Right lobe of liver (tissue), 6 donors: ENCODE data around the gene RGS6. TPM values are rescaled to one million over a fixed set of nuclear protein-coding genes. Genes with fewer than 3 reads are reported as not detected.

ENCODE experiments used
- ATAC-seq, 4 donors: fragments of 200-7000 bp; cut with Tn5 transposase; one replicate each; pipeline ENCODE4 v1.9.1; 2020; ENCODE audit warnings: mild to moderate bottlenecking in 4 of 4, moderate library complexity in 4 of 4
- DNase-seq, 3 donors: peaks; one replicate each; pipeline ENCODE4 v3.0.0-alpha.2; 2020
- H3K27ac ChIP-seq, 3 donors: fragments of 200-600 bp; one replicate each; pipeline ENCODE4 v1.8.0; 2022
- H3K27me3 ChIP-seq, 2 donors: fragments of 200-600 bp; one replicate each; pipeline ENCODE4 v1.8.0; 2022
- H3K36me3 ChIP-seq, 4 donors: fragments of 200-600 bp; sonication (generic) in 1 of 4; one replicate each; pipeline versions ENCODE4 v1.5.1 to v1.8.0; 2017 to 2022; ENCODE audit warnings: control low read depth in 1 of 4
- H3K4me1 ChIP-seq, 4 donors: fragments of 200-600 bp; sonication (generic) in 1 of 4; one replicate each; pipeline versions ENCODE4 v1.5.1 to v1.8.0; 2017 to 2022; ENCODE audit warnings: control low read depth in 1 of 4
- H3K4me3 ChIP-seq, 3 donors: fragments of 200-600 bp; one replicate each; pipeline ENCODE4 v1.8.0; 2022
- H3K9me3 ChIP-seq, 4 donors: fragments of 200-600 bp; sonication (generic) in 1 of 4; one replicate each; pipeline versions ENCODE4 v1.5.1 to v1.8.0; 2017 to 2022; ENCODE audit warnings: control low read depth in 1 of 4
- POLR2A ChIP-seq: fragments of 450-650 bp; IDR thresholded peaks from one replicate; pipeline ENCODE4 v1.6.1; 2017; ENCODE audit warnings: antibody characterized with exemption, mild to moderate bottlenecking
- WGBS: methylation state at CpG from one replicate; pipeline ENCODE4 v1.1.6; 2018; ENCODE audit warnings: low coverage, low lambda C conversion rate; ENCODE audit not compliant: insufficient coverage; ENCODE audit errors: missing lambda C conversion rate; 5-methylcytosine and 5-hydroxymethylcytosine counted together
- intact Hi-C, 2 donors: fragments of 100-400 bp; cut with DNase I; formaldehyde crosslinking; loops; one replicate each; pipeline versions ENCODE4 v1.11.2 to v1.14.1; 2022
- total RNA-seq, 6 experiments: library from RNA; depleted of rRNA in 2 of 6; stranded (reverse); fragments of >200 nt in 2 of 6; fragmentation: NEBNext Ultra II Directional in 3 of 6; extraction: Animal tissue kit (Norgen Biotek cat#: 25700) in 3 of 6; gene quantifications; one replicate each; pipeline versions ENCODE4 v1.1.0 to v1.2.4, GENCODE V29; 2016 to 2023
- TF ChIP-seq, protein P1 (sequence below), 4 donors: fragments of 200-600 bp in 3 of 4; fragments of 450-650 bp in 1 of 4; IDR thresholded peaks; one replicate each; pipeline versions ENCODE4 v1.5.1 to v1.8.0; 2016 to 2022; ENCODE audit warnings: antibody characterized with exemption in 4 of 4, mild to moderate bottlenecking in 2 of 4
- donor health status: DM: no; HTN: yes; CAD: no.
- donor health status: DM: no; HTN: no; CAD: no.
- donor health status: DM: no; HTN: no; CAD: no.
- donor health status: DM: no; HTN: yes; CAD: no.
- donor health status: DM: no; HTN: yes; CAD: no.

The RGS6 gene
- total RNA-seq, 6 experiments from 2014 or later, result 0.07 TPM; not detected in 5

DNA sequence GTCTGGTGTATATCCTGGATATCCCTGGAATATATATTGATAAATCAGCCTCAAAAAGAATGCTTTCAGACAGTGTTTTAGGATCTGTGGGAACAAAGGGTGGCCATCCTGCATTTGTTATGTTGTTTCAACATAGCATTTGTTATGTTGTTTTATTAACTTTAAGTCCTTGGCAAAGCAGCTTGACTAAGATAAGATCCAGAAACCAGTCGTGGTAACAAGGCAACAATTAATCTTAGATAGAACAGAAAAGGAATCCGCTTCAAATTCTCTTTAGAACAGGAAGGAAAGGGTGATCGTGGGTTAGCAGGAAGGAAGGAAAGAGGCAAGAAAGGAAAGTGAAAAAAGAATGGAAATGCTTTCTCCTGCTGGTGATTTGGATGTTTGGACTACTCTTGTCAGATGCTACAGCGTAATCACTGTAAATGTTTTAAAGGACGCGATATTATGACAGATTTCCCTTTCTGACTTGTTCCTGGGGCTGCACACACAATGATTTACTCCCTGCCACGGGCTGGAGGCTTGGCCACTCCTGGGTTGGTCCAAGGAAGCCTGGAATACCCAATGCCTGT is 518.3 kb downstream of the RGS6 start:
- Histone ChIP-seq H3K9me3 (no peaks in the 10 kb centered on the region), H3K27me3 (no peaks in the 10 kb centered on the region), H3K4me1 (no peaks in the 10 kb centered on the region), H3K27ac (no peak overlapping the region), H3K36me3 (no peaks in the 10 kb centered on the region), H3K4me3 (no peak overlapping the region)
- WGBS, result 39% methylated on average over 7 of the region's 7 CpGs
- no peak for TF ChIP-seq POLR2A
- TF ChIP-seq, protein P1, sequence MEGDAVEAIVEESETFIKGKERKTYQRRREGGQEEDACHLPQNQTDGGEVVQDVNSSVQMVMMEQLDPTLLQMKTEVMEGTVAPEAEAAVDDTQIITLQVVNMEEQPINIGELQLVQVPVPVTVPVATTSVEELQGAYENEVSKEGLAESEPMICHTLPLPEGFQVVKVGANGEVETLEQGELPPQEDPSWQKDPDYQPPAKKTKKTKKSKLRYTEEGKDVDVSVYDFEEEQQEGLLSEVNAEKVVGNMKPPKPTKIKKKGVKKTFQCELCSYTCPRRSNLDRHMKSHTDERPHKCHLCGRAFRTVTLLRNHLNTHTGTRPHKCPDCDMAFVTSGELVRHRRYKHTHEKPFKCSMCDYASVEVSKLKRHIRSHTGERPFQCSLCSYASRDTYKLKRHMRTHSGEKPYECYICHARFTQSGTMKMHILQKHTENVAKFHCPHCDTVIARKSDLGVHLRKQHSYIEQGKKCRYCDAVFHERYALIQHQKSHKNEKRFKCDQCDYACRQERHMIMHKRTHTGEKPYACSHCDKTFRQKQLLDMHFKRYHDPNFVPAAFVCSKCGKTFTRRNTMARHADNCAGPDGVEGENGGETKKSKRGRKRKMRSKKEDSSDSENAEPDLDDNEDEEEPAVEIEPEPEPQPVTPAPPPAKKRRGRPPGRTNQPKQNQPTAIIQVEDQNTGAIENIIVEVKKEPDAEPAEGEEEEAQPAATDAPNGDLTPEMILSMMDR (IDR thresholded peaks at IDR 0.05), result no peak
- intact Hi-C loops, result no loop called here
- ATAC-seq, result peak in 2 of 4 donors; percentile 14 to 17
- DNase-seq, result no peak

DNA sequence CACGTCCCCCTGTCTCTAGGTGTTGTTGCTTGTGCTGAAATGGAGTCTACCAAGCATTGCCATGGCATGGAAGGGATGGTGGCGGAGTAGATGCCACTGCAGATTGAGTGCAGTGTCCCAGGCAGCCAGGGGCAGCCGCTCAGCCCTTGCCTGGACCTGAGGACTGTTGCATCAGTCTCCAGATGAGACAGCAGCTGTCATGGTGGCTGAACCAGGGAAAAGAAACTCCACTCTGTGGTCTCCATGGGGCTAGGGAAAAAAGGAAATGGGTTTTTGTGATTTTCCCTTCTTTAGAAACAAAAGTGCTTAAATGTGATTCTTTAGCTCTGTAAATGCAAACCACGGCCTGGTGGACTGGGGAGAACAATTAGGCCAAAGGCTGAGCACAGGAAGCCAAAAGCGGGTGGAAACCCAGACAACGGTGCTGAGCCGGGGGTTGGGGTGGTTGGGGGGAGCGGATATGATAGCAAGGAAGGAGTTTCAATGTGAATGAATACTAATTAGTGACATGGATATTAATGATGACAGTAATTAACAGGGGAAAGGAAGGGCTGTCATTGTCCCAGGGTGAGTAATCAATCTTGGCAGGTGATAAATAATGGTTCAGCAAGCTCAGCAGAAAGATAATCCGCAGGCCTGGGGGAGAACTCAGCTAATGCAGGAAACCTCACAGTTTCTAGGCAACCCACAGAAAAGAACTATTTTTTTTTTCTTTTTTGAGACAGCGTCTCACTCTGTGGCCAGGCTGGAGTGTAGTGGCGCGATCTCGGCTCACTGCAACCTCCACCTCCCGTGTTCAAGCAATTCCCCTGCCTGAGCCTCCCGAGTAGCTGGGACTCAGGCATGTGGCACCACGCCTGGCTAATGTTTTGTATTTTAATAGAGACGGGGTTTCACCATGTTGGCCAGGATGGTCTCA is 519.1 kb downstream of the RGS6 start:
- no peak overlapping the region for H3K27ac ChIP-seq
- peak; percentile 40 to 63 (median 47) for ATAC-seq

DNA sequence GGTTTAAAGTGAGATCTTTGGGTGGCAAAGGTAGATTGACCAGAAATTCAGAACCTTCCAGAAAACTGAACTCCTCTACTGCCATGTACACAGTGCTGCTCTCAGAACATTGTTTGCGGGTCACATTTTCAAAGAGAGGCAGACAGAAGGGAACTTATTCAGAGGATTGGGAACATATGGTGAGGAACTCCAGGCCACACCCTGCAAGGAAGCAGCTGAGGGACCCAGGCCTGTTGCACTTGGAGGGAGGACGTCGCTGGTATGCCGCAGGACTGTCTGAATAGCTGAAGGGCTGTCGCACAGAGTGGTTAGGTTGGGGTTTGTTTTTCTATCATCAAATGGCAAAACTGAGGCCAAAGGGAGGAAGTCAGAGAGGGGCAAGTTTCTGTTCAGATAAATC is 520.5 kb downstream of the RGS6 start:
- intact Hi-C loops, result no loop called here
- ATAC-seq (no peak), DNase-seq (no peak)
- Histone ChIP-seq H3K36me3 (no peaks in the 10 kb centered on the region), H3K9me3 (no peaks in the 10 kb centered on the region), H3K27ac (no peak overlapping the region), H3K4me3 (no peak overlapping the region), H3K27me3 (no peaks in the 10 kb centered on the region), H3K4me1 (no peaks in the 10 kb centered on the region)
- no peak for TF ChIP-seq POLR2A
- TF ChIP-seq, protein P1 (IDR thresholded peaks at IDR 0.05), result no peak
- WGBS, result 95% methylated on average over 5 of the region's 5 CpGs

More for the DNA sequence above, 519.1 kb downstream of the RGS6 start:
- no peaks in the 10 kb centered on the region for H3K36me3 ChIP-seq
- DNase-seq, result no peak
- TF ChIP-seq, protein P1 (IDR thresholded peaks at IDR 0.05), result no peak
- TF ChIP-seq POLR2A, result no peak
- intact Hi-C loops, result no loop called here
- no peaks in the 10 kb centered on the region for H3K27me3 ChIP-seq
- WGBS, result 63% methylated on average over 17 of the region's 17 CpGs
- no peak overlapping the region for H3K4me3 ChIP-seq
- H3K9me3 ChIP-seq, result no peaks in the 10 kb centered on the region
- no peaks in the 10 kb centered on the region for H3K4me1 ChIP-seq

DNA sequence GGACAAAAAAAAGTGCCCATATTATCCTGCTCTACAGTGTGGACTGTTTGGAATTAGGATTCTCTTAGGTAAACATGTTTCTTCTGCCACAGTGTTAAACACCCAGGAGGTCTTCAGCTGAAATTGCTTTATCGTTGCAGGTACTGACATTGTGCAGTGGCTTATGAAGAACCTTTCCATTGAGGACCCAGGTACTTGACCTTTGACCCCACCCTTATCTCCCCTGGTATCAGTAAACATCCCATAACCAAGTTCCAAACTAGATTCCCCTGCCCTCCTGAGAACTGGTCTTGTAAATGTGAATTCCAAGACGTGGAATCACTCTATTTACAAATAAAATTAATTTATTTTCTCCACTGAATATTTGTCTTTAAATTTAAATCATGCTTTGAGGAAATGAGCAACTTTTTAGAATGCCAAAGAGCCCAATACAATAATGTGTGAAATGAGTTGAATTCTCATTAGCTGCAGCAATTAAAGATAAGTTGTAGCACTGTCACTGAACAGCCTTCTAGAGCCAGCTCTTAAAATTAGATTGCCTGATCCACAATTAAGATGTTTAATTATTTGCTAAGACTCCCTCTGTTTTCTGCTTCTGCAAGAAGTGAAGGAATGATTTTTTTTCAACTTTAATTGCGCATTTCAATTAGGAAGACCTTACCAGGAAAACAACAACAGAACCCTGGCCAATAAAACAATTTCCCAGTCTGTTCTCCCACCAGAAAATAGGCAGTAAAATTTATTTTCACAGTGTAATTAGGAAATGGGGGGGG is 522.3 kb downstream of the RGS6 start:
- Histone ChIP-seq H3K9me3 (no peaks in the 10 kb centered on the region), H3K36me3 (no peaks in the 10 kb centered on the region), H3K4me3 (no peak overlapping the region), H3K4me1 (no peaks in the 10 kb centered on the region), H3K27ac (no peak overlapping the region), H3K27me3 (no peaks in the 10 kb centered on the region)
- DNase-seq (no peak), ATAC-seq (no peak)
- intact Hi-C loops, result no loop called here
- TF ChIP-seq POLR2A, result no peak
- TF ChIP-seq, protein P1 (IDR thresholded peaks at IDR 0.05), result no peak
- WGBS, result 51% methylated on average over 3 of the region's 3 CpGs
